Endodermal cell (in vitro differentiated cells): ENCODE measurements around the gene FAM13A. TPM values are rescaled to one million over a fixed set of nuclear protein-coding genes. Genes with fewer than 3 reads are reported as not detected.

Experiments
- DNase-seq: peaks from one replicate; pipeline ENCODE4 v3.0.0-alpha.2; 2017
- H3K27ac ChIP-seq: 2 replicates; pipeline ENCODE4 v1.5.1; 2013; ENCODE audit warnings: mild to moderate bottlenecking, low read depth, low read length, moderate library complexity
- H3K27me3 ChIP-seq: 2 replicates; pipeline ENCODE4 v1.6.1; 2013; ENCODE audit warnings: mild to moderate bottlenecking, low read length, moderate library complexity; ENCODE audit not compliant: insufficient read depth, control insufficient read depth, poor library complexity, severe bottlenecking
- H3K36me3 ChIP-seq: 2 replicates; pipeline ENCODE4 v1.7.0; 2013; ENCODE audit warnings: mild to moderate bottlenecking, low read length, moderate library complexity; ENCODE audit not compliant: control insufficient read depth, insufficient read depth
- H3K4me1 ChIP-seq: one replicate; pipeline ENCODE4 v1.7.0; 2013; ENCODE audit warnings: low read length; ENCODE audit not compliant: control insufficient read depth, insufficient read depth
- H3K4me3 ChIP-seq: 2 replicates; pipeline ENCODE4 v1.5.1; 2013; ENCODE audit warnings: mild to moderate bottlenecking, low read length, moderate library complexity
- H3K9ac ChIP-seq: 2 replicates; pipeline ENCODE4 v1.6.1; 2013; ENCODE audit warnings: mild to moderate bottlenecking, low read length, moderate library complexity; ENCODE audit not compliant: poor library complexity, severe bottlenecking; ENCODE audit errors: extremely low read depth
- H3K9me3 ChIP-seq: 2 replicates; pipeline ENCODE4 v1.6.1; 2013; ENCODE audit warnings: mild to moderate bottlenecking, low read length, moderate library complexity; ENCODE audit not compliant: control insufficient read depth
- H3K27ac Mint-ChIP-seq: 2 replicates; pipeline ENCODE4 v1.8.0; 2020; ENCODE audit warnings: mixed read lengths
- H3K27me3 Mint-ChIP-seq: 2 replicates; pipeline ENCODE4 v1.8.0; 2021; ENCODE audit warnings: mild to moderate bottlenecking, mixed read lengths; ENCODE audit not compliant: insufficient read depth
- H3K36me3 Mint-ChIP-seq: 2 replicates; pipeline ENCODE4 v1.8.0; 2020; ENCODE audit warnings: low read depth, mixed read lengths
- H3K4me1 Mint-ChIP-seq: 2 replicates; pipeline ENCODE4 v1.8.0; 2020; ENCODE audit warnings: mixed read lengths
- H3K4me3 Mint-ChIP-seq: 2 replicates; pipeline ENCODE4 v1.8.0; 2020; ENCODE audit warnings: mild to moderate bottlenecking, moderate library complexity, mixed read lengths
- H3K9me3 Mint-ChIP-seq: 2 replicates; pipeline ENCODE4 v1.8.0; 2020; ENCODE audit warnings: mild to moderate bottlenecking, mixed read lengths
- WGBS, 2 experiments: methylation state at CpG; one replicate each; pipeline versions ENCODE4 v1.1.5 to v1.1.7; 2013; ENCODE audit warnings: missing lambda C conversion rate in 2 of 2, mixed read lengths in 1 of 2; ENCODE audit not compliant: insufficient coverage in 1 of 2, insufficient read length in 1 of 2; 5-methylcytosine and 5-hydroxymethylcytosine counted together
- total RNA-seq, 2 donors: library from RNA; stranded (reverse); fragmentation: NEBNext Ultra II Directional in 1 of 2; extraction: Animal tissue kit (Norgen Biotek cat#: 25700) in 1 of 2; gene quantifications; 2 replicates in 1 of 2; 3 replicates in 1 of 2; pipeline ENCODE4 v1.2.1, GENCODE V29; 2021
- TF ChIP-seq, protein P1 (sequence below): fragments of 200-600 bp; sonication (generic); conservative IDR thresholded peaks from 2 replicates; pipeline ENCODE4 v1.5.0; 2021; ENCODE audit warnings: antibody characterized with exemption, mild to moderate bottlenecking

FAM13A gene
- total RNA-seq, 2 donors from 2014 or later, result 13.6 to 17.0 TPM

DNA sequence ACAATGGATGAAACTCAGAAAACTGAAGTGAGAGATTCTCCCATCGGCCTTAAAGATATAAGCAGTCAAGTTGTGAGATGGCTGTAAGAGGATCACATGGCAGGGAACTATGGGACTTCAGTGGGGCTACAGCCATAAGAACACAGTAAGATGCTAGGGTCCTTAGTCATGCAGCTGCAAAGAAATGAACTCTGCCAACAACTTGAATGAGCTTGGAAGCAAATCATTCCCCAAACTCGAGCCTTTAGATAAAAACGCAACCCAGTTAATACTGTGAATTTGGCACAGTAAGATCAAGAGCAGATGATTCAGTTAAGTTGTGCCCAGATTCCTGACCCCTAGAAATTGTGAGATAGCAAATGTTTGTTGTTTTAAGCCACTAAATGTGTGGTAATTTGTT is 117.3 kb downstream of the FAM13A start:
- H3K9ac ChIP-seq, result no peak overlapping the region
- H3K9me3 Mint-ChIP-seq, result no peaks in the 10 kb centered on the region
- TF ChIP-seq, protein P1, sequence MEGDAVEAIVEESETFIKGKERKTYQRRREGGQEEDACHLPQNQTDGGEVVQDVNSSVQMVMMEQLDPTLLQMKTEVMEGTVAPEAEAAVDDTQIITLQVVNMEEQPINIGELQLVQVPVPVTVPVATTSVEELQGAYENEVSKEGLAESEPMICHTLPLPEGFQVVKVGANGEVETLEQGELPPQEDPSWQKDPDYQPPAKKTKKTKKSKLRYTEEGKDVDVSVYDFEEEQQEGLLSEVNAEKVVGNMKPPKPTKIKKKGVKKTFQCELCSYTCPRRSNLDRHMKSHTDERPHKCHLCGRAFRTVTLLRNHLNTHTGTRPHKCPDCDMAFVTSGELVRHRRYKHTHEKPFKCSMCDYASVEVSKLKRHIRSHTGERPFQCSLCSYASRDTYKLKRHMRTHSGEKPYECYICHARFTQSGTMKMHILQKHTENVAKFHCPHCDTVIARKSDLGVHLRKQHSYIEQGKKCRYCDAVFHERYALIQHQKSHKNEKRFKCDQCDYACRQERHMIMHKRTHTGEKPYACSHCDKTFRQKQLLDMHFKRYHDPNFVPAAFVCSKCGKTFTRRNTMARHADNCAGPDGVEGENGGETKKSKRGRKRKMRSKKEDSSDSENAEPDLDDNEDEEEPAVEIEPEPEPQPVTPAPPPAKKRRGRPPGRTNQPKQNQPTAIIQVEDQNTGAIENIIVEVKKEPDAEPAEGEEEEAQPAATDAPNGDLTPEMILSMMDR, result no peak
- H3K27ac ChIP-seq, result no peak overlapping the region
- no peaks in the 10 kb centered on the region for H3K9me3 ChIP-seq
- no peak overlapping the region for H3K27ac Mint-ChIP-seq
- no peak overlapping the region for H3K4me3 Mint-ChIP-seq
- no peaks in the 10 kb centered on the region for H3K36me3 ChIP-seq
- H3K4me1 ChIP-seq, result peaks cover 2% of the 10 kb centered on the region
- H3K27me3 ChIP-seq, result peaks cover 21% of the 10 kb centered on the region
- no peaks in the 10 kb centered on the region for H3K36me3 Mint-ChIP-seq
- peaks cover 21% of the 10 kb centered on the region for H3K27me3 Mint-ChIP-seq
- no peak for DNase-seq
- no peak overlapping the region for H3K4me3 ChIP-seq
- peaks cover 10% of the 10 kb centered on the region for H3K4me1 Mint-ChIP-seq
- 71 to 84% methylated on average over 3 of the region's 3 CpGs for WGBS, 2 experiments

DNA sequence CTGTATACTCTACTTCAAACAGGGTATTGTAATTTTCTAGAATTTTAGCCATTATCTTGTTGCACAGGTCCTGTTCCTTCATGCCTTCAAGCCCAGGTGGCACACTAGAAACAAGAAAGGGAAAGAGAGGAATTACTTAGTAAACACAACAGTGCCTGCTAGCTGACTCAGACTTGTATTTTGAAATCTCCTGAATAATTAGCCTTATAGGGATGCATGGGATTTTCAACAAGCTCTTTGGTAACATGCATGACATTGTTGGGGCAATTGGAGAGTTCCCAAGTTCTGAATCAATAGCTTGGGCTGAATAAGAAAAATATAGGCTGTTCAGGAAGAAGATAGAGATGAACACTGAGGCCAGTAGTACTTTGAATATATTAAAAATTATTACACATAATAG is 118.8 kb downstream of the FAM13A start:
- Histone ChIP-seq H3K4me3 (no peak overlapping the region), H3K27ac (no peak overlapping the region), H3K36me3 (no peaks in the 10 kb centered on the region), H3K9me3 (no peaks in the 10 kb centered on the region), H3K9ac (no peak overlapping the region), H3K4me1 (peaks cover 2% of the 10 kb centered on the region), H3K27me3 (peaks cover 21% of the 10 kb centered on the region)
- Mint-ChIP-seq H3K4me1 (peaks cover 10% of the 10 kb centered on the region), H3K9me3 (no peaks in the 10 kb centered on the region), H3K36me3 (no peaks in the 10 kb centered on the region), H3K4me3 (no peak overlapping the region), H3K27me3 (peaks cover 21% of the 10 kb centered on the region), H3K27ac (no peak overlapping the region)
- TF ChIP-seq, protein P1, result no peak
- no peak for DNase-seq

DNA sequence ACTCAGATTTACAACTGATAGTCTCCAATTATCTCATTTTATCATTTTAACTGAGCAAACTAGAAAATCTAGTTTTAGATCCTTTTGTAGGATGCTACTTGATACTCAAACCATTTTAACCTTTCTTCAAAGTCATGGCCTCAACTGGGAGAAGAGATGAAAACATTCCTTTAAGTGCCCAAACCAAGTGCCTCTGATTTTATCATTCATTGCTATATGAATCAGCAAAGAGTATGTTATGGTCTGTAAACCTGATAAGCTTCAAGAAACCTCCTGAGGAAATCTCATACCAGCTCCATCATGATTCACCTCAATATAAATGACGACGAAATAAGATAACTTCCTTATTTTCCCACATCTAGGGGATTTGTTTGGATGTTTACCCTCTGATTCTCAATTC is 119.9 kb downstream of the FAM13A start:
- no peaks in the 10 kb centered on the region for H3K36me3 ChIP-seq
- peaks cover 21% of the 10 kb centered on the region for H3K27me3 Mint-ChIP-seq
- H3K4me1 Mint-ChIP-seq, result peaks cover 10% of the 10 kb centered on the region
- no peaks in the 10 kb centered on the region for H3K9me3 ChIP-seq
- H3K27ac Mint-ChIP-seq, result no peak overlapping the region
- TF ChIP-seq, protein P1, result no peak
- H3K4me3 ChIP-seq, result no peak overlapping the region
- no peaks in the 10 kb centered on the region for H3K36me3 Mint-ChIP-seq
- no peak overlapping the region for H3K27ac ChIP-seq
- H3K4me3 Mint-ChIP-seq, result no peak overlapping the region
- H3K9me3 Mint-ChIP-seq, result no peaks in the 10 kb centered on the region
- H3K9ac ChIP-seq, result no peak overlapping the region
- DNase-seq, result no peak
- H3K4me1 ChIP-seq, result peaks cover 2% of the 10 kb centered on the region
- 100% methylated on average over 1 to 2 of the region's 2 CpGs for WGBS, 2 experiments
- H3K27me3 ChIP-seq, result peaks cover 20% of the 10 kb centered on the region
